Tibial nerve (tissue), 3 donors: Measurements from ENCODE around the gene ETV6.

Experiments
- CTCF ChIP-seq, 5 experiments: fragments of 200-600 bp in 3 of 5; fragments of 450-650 bp in 2 of 5; sonication (generic) in 3 of 5; IDR thresholded peaks; one replicate each; pipeline ENCODE4 v1.5.1; 2016 to 2019; ENCODE audit warnings: antibody characterized with exemption in 5 of 5, mild to moderate bottlenecking in 3 of 5, moderate library complexity in 2 of 5
- POLR2A ChIP-seq, 2 donors: fragments of 450-650 bp; IDR thresholded peaks; one replicate each; pipeline ENCODE4 v1.6.1; 2017; ENCODE audit warnings: antibody characterized with exemption in 2 of 2, mild to moderate bottlenecking in 2 of 2, moderate library complexity in 2 of 2

- TF ChIP-seq CTCF (IDR thresholded peaks at IDR 0.05) (no peak), POLR2A (IDR thresholded peaks at IDR 0.05) (no peak)
Observed at GRCh38 chr12:11820476-11820875, 171.0 kb downstream of the ETV6 start.
